Measurements from ENCODE around the gene CENPX.
"Not testable (repeated sequence)": the region's sequence is repeated elsewhere in the genome, so short reads cannot be mapped to it uniquely, and the experiment has no call there.

- TF ChIP-seq, protein P1, sequence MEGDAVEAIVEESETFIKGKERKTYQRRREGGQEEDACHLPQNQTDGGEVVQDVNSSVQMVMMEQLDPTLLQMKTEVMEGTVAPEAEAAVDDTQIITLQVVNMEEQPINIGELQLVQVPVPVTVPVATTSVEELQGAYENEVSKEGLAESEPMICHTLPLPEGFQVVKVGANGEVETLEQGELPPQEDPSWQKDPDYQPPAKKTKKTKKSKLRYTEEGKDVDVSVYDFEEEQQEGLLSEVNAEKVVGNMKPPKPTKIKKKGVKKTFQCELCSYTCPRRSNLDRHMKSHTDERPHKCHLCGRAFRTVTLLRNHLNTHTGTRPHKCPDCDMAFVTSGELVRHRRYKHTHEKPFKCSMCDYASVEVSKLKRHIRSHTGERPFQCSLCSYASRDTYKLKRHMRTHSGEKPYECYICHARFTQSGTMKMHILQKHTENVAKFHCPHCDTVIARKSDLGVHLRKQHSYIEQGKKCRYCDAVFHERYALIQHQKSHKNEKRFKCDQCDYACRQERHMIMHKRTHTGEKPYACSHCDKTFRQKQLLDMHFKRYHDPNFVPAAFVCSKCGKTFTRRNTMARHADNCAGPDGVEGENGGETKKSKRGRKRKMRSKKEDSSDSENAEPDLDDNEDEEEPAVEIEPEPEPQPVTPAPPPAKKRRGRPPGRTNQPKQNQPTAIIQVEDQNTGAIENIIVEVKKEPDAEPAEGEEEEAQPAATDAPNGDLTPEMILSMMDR (IDR thresholded peaks at IDR 0.05), result not testable (repeated sequence)
- TF ChIP-seq ZFX (IDR thresholded peaks at IDR 0.05; ENCODE audit: borderline replicate concordance), result not testable (repeated sequence)
Observed at GRCh38 chr17:82038796-82039409, 16.2 kb upstream of the CENPX start.

Measured in 22Rv1 (cell line).